ENCODE results near the gene SCUBE1.

SCUBE1 gene

DNA sequence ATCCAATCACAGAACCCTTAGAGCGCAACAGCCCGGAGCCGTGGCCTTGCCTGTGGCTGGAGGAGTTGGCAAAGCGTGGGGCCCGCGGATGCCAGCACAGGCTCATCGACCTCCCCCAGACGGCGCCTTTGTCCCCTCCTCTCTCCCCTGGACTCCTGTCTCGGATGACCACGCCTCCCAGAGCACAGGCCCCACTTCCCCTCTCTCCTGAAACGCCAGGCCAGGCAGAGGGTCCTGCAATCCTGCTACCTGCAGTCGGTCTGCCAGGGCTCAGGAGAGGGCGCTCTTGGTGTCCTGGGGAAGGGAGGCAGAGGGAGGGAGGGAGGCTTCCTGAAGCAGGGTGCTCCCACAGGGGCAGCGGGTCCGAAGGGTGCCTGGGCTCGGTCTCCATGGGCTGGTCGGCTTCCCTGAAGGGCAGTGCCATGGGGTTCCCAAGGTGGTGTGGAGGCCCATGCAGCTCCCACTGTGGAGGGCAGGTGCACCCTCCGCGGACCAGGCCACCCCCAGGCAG is 139.6 kb downstream of the SCUBE1 start:
- Mint-ChIP-seq H3K9me3 (ENCODE audit: low read depth) (no peaks in the 10 kb centered on the region), H3K27me3 (no peaks in the 10 kb centered on the region), H3K27ac (no peak overlapping the region), H3K4me3 (no peak overlapping the region), H3K36me3 (no peaks in the 10 kb centered on the region), H3K4me1 (ENCODE audit: low read depth) (peaks cover 7% of the 10 kb centered on the region)

DNA sequence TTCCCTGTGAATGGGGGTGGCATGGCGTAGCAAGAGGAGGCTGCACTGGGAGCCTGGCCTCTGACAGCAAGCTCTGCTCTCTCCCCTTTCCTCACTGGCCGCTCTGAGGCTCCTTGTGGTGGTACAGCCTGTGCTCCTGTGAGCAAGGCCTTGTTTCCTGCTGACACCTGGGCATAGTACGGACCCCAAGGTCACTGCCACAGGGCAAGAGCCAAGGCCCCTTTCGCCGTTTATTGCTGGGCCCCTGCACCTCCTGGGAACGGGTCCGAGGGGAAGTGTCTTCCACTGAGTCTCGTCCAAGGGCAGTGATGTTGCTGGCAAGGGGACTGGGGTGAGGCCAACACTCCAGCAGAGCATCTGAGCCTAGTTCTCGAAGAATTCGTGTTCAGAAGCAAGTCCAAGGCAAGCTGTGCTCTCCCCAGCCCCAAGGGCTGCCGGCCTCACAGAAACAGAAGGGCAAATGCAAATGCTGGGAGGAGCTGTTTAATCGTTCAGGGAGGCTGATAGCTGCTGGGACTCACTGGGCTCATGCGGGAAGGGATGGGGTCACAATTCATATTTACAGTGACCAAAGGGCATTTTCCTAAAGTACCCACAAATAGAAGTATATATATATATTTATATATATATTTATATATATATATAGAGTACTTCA is 140.3 kb downstream of the SCUBE1 start:
- Mint-ChIP-seq H3K36me3 (no peaks in the 10 kb centered on the region), H3K4me3 (no peak overlapping the region), H3K27me3 (no peaks in the 10 kb centered on the region), H3K9me3 (ENCODE audit: low read depth) (no peaks in the 10 kb centered on the region), H3K4me1 (ENCODE audit: low read depth) (peaks cover 7% of the 10 kb centered on the region), H3K27ac (no peak overlapping the region)

DNA sequence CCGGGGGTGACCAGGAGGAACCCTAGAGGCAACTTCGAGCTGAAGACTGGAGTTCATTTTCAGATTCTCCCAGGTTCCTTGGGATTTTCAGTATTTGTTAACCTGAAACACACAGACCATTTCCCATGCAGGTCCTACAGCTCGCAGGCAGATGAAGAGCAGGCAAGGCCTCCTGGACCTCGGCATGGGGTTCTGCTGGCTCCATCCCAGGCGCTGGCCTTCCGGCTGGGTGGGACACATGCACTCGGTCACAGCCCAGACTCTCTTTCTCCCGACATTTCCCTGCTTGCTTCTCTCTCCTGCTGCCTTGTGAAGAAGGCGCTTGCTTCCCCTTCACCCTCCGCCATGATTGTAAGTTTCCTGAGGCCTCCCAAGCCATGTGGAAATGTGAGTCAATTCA is 140.8 kb downstream of the SCUBE1 start:
- Mint-ChIP-seq H3K27me3 (no peaks in the 10 kb centered on the region), H3K27ac (no peak overlapping the region), H3K36me3 (no peaks in the 10 kb centered on the region), H3K4me3 (no peak overlapping the region), H3K4me1 (ENCODE audit: low read depth) (peaks cover 7% of the 10 kb centered on the region), H3K9me3 (ENCODE audit: low read depth) (no peaks in the 10 kb centered on the region)

DNA sequence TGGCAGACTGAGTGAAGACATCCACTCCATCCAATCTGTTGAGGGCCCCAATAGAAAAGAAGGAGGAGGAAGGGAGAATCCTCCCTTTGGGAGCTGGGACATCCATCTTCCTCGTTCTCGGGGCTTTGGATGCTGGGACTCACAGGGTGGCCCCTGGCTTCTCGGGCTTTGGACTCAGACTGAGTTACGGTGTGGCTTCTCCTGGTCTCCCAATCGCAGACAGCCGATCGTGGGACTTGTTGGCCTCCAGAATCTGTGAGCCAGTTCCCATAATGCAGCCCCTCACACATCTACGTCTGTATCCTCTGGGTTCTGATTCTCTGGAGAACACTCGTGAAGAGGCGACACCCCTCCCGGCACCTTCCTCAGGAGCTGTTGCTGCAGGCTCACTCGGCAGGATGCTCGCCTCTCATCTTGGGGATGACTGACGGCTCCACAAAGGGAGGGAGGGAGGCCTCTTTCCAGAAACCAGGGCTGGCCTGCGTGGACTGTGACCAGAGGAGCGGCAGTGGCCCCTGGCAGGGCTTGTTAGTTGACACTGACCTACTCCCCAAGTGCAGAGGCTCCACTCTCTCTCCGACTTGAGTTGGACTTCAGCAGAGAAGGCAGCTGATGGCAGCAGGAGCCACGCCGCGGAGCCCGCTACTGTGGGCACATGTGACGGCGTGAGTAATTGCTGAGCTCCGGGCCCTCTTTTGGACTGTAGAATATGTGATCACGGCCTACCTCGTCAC is 141.5 kb downstream of the SCUBE1 start:
- Mint-ChIP-seq H3K4me1 (ENCODE audit: low read depth) (peaks cover 6% of the 10 kb centered on the region), H3K9me3 (ENCODE audit: low read depth) (no peaks in the 10 kb centered on the region), H3K36me3 (no peaks in the 10 kb centered on the region), H3K27ac (no peak overlapping the region), H3K27me3 (no peaks in the 10 kb centered on the region), H3K4me3 (no peak overlapping the region)

DNA sequence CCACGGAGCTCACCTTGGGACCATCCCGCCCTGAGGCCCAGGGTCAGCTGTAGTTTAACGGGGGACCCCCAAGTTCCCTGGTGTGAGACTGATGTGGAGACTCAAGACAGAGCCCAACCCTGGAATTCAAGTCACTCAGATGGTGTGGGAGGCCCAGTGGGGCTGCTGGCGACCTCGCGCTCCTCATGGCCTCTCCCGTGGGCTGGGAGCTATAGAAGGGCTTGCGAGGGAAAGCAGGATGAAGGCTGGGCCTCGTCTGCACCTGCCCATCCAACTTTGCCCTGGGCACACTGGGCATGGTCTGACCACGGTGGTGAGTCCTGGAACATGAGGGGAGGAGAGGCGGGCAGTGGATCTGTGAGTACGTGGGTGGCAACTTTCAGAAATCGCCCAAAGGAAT is 142.6 kb downstream of the SCUBE1 start:
- H3K36me3 Mint-ChIP-seq = no peaks in the 10 kb centered on the region
- H3K4me1 Mint-ChIP-seq (ENCODE audit: low read depth) = no peaks in the 10 kb centered on the region
- no peak overlapping the region for H3K4me3 Mint-ChIP-seq
- no peaks in the 10 kb centered on the region for H3K27me3 Mint-ChIP-seq
- H3K27ac Mint-ChIP-seq = no peak overlapping the region
- H3K9me3 Mint-ChIP-seq (ENCODE audit: low read depth) = no peaks in the 10 kb centered on the region

DNA sequence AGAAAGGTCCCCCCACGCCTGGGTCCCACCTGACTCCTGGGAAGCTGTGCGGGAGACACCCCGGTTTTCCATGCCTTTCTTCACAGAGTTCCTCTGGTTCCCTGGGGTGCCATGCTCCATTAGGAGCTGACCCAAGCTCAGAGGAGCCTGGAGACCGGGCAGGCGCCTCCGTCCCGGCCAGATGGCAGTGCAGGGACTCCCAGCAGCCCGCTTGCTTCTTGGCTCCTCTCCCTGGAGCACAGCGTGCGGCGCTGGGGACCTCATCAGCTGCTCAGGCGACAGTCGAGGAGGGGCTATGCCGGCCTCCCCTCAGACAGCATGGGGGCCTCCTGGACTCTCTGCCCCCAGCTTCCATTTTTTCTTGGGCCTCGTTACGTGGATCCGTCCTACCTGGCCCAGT is 143.1 kb downstream of the SCUBE1 start:
- Mint-ChIP-seq H3K4me3 (no peak overlapping the region), H3K36me3 (no peaks in the 10 kb centered on the region), H3K4me1 (ENCODE audit: low read depth) (no peaks in the 10 kb centered on the region), H3K9me3 (ENCODE audit: low read depth) (no peaks in the 10 kb centered on the region), H3K27me3 (no peaks in the 10 kb centered on the region), H3K27ac (no peak overlapping the region)

DNA sequence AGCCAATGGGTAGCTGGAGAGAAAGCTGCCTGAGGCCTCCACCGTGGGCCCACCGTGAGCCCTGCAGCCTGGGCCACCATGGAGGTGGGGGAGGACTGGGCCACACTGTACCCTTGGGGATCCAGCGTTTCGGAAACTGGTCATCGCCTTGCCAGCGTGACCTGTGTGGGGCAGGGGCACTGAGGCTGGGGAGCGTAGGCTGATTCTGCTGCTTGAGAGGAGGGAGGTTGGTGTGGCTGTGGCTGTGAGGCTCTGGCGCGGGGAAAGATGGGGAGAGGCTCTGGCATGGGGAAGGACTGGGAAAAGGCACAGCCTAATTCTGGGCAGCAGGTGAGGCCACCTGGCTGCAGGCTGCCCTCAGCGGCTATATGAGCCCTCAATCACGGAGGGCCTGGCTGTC is 143.6 kb downstream of the SCUBE1 start:
- Mint-ChIP-seq H3K36me3 (no peaks in the 10 kb centered on the region), H3K27ac (no peak overlapping the region), H3K4me3 (no peak overlapping the region), H3K4me1 (ENCODE audit: low read depth) (no peaks in the 10 kb centered on the region), H3K9me3 (ENCODE audit: low read depth) (no peaks in the 10 kb centered on the region), H3K27me3 (no peaks in the 10 kb centered on the region)

DNA sequence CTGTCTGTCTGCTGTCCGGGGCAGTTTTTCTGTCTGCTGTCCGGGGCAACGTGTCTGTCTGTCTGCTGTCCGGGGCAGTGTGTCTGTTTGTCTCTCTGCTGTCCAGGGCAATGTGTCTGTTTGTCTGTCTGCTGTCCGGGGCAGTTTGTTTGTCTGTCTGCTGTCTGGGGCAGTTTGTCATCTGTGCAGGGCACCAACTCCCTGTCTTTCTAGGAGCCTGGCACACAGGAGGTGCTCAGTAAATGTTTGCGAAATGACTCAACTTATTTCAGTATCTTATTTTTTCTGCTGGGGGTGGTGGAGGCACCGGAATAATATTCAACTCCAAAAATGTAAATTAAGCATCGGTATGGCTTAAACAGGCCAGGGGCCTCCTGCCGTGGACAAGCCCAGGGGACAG is 144.2 kb downstream of the SCUBE1 start:
- H3K27ac Mint-ChIP-seq = no peak overlapping the region
- no peaks in the 10 kb centered on the region for H3K36me3 Mint-ChIP-seq
- no peaks in the 10 kb centered on the region for H3K9me3 Mint-ChIP-seq (ENCODE audit: low read depth)
- H3K4me3 Mint-ChIP-seq = no peak overlapping the region
- no peaks in the 10 kb centered on the region for H3K4me1 Mint-ChIP-seq (ENCODE audit: low read depth)
- no peaks in the 10 kb centered on the region for H3K27me3 Mint-ChIP-seq

DNA sequence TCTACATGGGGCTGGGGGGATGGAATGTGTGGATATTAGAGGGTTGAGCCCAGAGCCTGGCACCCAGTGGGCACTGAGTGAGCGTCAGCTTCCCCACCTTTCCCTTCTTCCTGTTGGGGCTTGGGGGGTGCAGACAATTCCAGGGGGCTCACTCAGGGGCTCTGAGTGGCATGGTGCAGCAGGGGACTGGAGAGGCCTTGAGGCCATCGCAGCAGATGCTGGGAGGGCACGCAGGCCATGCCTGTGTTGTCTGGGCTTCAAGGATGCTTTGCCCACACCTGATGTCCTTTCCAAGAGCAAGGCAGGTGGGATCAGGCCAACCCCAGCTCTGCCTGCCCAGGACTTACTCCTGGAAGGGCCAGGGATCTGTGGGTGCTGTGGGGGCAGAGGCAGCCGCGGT is 145.0 kb downstream of the SCUBE1 start:
- Mint-ChIP-seq H3K27me3 (no peaks in the 10 kb centered on the region), H3K27ac (no peak overlapping the region), H3K9me3 (ENCODE audit: low read depth) (no peaks in the 10 kb centered on the region), H3K4me1 (ENCODE audit: low read depth) (no peaks in the 10 kb centered on the region), H3K36me3 (no peaks in the 10 kb centered on the region), H3K4me3 (no peak overlapping the region)

DNA sequence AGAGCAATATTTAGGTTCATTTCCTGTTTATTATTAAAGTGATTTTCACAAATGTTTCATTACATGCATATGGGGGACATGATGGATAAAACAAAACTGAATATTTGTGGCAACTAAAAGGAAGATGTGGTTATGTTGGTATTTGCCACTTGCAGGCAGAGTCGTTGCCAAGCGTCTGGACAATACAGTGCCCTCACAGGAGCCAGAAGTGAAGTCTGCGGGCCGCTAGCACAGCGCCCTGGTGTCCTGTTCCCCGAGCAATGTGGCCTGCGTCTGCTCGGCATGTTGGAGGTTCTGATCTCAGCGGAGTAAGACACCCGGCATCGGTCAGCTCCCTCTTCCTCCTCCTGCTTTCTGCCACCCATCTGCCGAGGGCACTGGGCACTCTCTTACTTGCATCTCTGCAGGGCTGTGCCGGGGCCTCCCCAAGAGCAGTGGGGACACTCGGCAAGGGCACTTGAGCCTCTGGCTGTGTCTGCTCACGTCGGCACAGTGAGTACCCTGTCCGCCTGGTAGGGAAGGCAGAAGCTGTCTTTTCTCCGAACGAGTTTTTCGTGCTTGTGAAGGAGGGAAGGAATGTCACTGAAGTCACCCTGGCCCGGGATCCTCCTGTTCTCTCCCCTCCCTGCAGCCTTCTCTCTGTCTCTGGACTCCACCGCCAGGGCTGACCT is 145.8 kb downstream of the SCUBE1 start:
- no peaks in the 10 kb centered on the region for H3K27me3 Mint-ChIP-seq
- no peak overlapping the region for H3K4me3 Mint-ChIP-seq
- H3K4me1 Mint-ChIP-seq (ENCODE audit: low read depth) = no peaks in the 10 kb centered on the region
- H3K9me3 Mint-ChIP-seq (ENCODE audit: low read depth) = no peaks in the 10 kb centered on the region
- H3K36me3 Mint-ChIP-seq = no peaks in the 10 kb centered on the region
- no peak overlapping the region for H3K27ac Mint-ChIP-seq

DNA sequence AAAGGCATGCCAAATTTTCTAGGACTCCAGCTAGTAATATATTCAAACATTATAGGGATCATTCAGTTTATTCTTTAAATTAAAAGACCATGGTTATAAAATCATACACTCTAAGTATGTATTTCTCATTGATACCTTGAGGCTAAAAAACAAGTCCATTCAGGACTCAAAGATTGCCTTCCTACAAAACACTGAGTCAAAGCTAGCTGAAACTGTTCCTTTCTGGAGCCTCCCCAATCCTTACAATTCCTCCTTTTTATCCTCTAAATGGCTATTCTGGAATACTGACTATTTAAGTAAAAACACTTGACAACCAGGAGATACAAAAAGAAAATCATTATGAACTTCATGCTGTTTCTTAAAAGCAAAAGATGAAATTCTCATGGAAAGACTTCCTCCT is 151.3 kb downstream of the SCUBE1 start:
- Mint-ChIP-seq H3K4me3 (no peak overlapping the region), H3K27me3 (no peaks in the 10 kb centered on the region), H3K27ac (no peak overlapping the region), H3K36me3 (no peaks in the 10 kb centered on the region), H3K4me1 (ENCODE audit: low read depth) (peaks cover 8% of the 10 kb centered on the region), H3K9me3 (ENCODE audit: low read depth) (no peaks in the 10 kb centered on the region)

DNA sequence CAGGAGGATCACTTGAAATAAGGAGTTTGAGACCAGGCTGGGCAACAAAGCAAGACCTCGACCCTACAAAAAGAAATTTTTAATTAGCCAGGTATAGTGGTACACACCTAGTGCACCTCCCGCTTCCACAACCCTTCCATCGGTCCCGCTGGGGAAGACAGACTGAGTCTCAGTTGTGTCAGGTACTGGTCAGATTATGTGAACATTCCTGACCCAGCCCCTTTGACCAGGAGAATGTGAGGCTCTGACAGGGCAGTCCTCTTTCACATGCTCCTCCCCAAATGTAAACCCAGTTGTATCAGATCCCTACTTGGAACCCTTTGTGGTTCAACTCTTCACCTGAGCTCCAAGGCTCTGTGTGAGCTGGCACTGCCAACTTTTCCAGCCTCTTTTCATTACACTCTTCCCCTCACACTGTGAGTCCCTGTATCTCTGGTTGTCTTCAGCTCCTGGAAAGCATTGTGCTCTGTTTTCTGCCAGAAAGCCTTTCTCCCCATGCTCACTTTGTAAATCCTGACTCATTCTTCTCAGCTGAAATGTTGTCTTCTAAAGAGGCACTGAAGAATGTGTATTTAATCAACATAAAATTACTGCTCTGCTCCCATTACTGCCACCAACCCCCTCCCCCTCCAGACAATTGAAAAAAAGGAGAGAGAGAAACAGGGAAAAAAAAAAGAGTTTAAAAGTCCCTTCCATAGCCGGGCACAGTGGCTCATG is 154.2 kb downstream of the SCUBE1 start:
- Mint-ChIP-seq H3K9me3 (ENCODE audit: low read depth) (no peaks in the 10 kb centered on the region), H3K27ac (peak overlapping the region; percentile 85), H3K36me3 (peaks cover 3% of the 10 kb centered on the region), H3K27me3 (no peaks in the 10 kb centered on the region), H3K4me3 (peak overlapping the region; percentile 51), H3K4me1 (ENCODE audit: low read depth) (peaks cover 21% of the 10 kb centered on the region)

DNA sequence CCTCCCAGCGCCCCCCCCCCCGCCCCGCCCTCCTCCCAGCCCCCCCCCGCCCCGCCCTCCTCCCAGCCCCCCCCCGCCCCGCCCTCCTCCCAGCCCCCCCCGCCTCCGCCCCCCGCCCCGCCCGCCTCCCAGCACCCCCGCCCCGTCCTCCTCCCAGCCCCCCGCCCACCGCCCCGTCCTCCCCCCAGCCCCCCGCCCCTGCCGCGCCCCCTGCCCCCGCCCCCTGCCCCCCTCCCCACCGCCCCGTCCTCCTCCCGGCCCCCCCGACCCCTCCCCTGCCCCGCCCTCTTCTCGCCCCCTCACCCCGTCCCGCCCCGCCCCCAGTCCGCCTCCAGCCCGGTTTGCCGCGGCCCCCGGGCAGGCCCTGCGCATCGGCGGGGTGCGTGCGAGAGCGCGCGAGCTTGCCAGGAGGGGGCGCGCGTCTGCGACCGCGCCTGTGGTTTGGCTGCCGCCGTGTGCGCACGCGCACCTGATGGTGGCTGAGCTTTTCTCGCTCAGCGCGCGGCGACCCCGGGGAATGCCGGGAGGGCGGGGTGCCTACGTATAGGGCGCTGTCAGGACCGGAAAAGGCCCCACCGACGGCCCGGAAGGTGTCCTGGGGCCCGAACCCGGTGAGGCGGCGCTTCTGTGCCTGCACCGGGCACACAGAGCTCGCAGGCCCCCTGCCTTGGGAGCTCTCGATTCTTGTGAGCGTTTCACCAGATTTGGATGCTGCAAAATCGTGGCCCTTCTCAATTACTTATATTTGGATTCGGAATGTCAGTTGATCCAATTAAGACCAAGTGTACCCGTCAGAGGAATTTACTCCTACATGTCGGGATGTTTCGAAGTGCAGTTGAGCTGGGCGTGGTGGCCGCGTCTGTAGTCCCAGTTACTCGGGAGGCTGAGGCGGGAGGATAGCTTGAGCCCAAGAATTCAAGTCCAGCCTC is 155.7 kb downstream of the SCUBE1 start:
- Mint-ChIP-seq H3K27me3 (no peaks in the 10 kb centered on the region), H3K27ac (peak overlapping the region; percentile 91)

More for the DNA sequence above, 155.7 kb downstream of the SCUBE1 start:
- H3K9me3 Mint-ChIP-seq (ENCODE audit: low read depth) = no peaks in the 10 kb centered on the region
- H3K4me1 Mint-ChIP-seq (ENCODE audit: low read depth) = peaks cover 23% of the 10 kb centered on the region
- H3K36me3 Mint-ChIP-seq = peaks cover 3% of the 10 kb centered on the region
- peak overlapping the region; percentile 85 for H3K4me3 Mint-ChIP-seq

All from activated naive CD8-positive, alpha-beta T cell (primary cell).